ENCODE data around the gene PLA2G4A.
A peak's percentile ranks its signal among the peaks of the same experiment; 100 is the strongest.

PLA2G4A gene

DNA sequence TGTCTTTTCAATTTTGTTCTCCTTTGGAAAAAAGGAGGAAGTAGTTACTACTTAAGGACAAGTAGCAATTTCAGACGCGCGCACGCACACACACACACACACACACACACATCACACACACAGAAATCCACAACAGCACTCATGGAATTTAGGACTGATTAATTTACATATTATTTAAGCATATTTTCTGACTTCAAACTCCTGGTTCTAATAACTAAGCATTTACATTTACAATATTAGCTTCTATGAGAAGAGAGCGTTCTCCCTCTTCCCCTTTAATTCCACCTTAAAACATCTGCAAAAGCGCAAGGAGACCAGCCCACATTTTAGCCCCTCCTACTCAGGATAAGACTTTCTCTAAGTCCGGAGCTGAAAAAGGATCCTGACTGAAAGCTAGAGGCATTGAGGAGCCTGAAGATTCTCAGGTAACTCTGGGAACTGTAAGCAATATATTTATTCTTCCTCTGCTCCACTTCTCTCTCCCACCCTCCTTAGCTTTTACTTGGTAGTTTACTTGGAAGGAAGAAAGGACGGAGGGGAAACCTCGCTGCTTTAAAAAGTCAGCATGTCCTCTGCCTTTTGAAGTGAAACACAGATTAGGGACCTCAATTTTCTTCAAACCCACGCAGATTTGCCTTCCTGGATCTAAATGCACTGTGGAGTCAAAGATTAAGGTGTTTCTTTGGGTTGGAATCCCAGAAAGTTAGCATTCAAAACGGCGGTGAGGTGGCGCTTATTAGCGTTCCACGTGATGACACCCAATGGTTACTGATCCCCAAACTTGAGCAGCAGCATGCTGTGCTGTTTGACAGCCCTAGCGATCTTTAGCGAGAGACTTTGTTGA is at the start of gene PLA2G4A:
Gene PLA2G4A (plus strand): TSS at position 339 of the 844 bp plus-strand sequence. CDS start 25,406 bp downstream, outside the sequence.
- DNase-seq: peak; percentile 36

DNA sequence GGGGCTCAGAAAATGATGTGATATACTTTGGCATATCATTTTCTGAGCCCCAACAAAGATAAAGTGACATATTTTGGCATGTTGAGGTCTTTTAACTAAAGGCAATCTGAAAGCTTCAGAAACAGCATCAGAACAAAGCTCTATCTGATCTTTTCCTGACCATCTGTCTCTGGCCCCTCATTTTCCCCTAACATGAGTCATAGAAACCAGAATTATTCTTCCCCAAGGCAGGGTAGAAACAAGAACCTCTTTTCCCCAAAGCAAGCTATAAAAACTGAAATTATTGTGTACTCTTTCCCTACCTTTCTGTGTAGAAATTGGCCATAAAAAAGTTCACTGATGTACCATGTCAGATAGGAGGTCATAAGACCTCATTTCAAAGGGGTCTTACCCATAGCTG is 48.7 kb upstream of the PLA2G4A start:
- DNase-seq: no peak

DNA sequence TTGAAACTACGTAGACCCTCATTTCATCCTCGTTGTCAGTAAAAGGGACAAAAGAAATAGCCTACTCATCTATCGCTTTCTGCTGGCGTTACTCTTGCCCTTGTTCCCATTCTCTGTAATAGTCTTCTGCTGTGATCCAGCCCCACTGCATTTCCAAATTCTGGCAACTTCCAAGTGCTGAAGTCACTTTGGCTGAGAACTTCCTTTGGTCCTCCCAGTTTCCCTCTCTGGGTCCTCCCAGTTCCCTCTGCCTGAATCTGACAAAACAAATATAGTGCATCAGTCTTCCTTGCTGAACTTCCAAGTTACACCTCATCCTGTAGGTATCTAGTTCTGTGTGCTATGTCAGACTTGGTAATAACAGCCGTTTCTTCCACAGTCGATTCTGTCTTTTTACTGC is 47.0 kb upstream of the PLA2G4A start:
- DNase-seq: no peak

DNA sequence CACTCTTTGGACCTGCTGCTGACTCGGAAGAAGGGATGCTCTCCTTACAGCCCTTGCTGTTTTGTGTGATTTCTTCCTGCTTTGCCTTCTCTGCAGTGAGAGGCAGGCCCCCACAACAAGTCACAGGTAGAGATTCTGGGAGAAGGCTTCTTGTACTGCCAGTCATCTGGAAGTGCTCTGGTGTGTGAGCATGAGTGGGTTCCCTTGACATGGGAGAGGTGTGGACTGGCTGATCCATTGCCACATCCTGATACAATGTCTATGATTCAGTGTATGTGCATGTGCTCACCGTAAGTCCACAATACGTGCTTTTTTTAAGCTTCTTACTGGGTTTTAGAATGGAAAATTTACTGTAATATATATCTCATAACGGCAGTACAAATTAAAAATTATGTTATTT is 46.0 kb upstream of the PLA2G4A start:
- DNase-seq: no peak

DNA sequence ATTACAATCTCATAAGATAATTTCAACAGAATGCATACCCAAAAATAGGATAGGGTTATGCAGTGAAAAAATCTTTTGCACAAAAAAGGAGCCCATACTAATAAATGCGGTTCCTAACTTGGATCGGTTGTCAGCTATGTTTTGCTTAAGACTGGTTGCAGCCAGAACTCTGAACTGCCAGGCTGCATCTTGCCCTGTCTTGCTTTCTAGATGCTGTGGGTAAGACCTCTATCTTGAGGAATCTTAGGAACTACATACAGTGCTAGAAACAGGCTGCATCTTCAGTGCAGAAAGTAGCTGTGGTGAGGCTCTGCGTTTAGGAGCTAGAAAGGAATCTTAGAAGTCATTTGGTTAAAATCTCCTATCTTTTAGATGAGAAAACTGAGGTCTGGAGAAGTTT is 45.6 kb upstream of the PLA2G4A start:
- DNase-seq: no peak

DNA sequence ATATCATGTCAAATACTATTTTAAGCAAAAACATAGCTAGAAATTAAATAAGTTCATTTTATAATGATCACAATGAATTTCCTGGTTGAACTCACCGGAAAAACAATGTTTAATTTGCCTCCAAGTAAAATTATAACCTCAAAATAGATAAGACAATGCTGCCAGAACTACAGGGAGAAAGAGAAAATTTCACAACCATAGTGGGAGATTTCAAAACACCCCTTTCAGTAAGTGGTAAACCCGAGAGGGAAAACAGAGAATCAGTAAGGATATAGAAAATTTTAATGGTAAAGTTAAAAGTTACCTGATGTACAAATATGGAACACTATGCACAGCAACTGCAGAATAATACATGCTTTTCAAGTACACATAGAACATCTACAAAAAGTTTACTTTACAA is 43.2 kb upstream of the PLA2G4A start:
- DNase-seq: no peak

DNA sequence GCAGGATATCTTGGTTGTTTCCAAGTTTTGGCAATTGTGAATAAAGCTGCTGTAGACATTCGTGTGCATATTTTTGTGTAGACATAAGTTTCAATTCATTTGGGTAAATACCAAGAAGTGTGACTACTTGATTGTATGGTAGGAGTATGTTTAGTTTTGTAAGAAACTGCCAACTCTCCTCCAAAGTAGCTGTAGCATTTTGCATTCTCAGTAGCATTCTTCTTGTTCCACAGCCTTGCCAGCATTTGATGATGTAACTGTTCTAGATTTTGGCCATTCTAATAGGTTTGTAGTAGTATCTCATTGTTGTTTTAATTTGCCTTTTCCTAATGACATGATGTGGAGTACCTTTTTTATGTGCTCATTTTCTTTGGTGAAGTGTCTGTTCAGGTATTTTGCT is 38.6 kb upstream of the PLA2G4A start:
- DNase-seq: no peak

DNA sequence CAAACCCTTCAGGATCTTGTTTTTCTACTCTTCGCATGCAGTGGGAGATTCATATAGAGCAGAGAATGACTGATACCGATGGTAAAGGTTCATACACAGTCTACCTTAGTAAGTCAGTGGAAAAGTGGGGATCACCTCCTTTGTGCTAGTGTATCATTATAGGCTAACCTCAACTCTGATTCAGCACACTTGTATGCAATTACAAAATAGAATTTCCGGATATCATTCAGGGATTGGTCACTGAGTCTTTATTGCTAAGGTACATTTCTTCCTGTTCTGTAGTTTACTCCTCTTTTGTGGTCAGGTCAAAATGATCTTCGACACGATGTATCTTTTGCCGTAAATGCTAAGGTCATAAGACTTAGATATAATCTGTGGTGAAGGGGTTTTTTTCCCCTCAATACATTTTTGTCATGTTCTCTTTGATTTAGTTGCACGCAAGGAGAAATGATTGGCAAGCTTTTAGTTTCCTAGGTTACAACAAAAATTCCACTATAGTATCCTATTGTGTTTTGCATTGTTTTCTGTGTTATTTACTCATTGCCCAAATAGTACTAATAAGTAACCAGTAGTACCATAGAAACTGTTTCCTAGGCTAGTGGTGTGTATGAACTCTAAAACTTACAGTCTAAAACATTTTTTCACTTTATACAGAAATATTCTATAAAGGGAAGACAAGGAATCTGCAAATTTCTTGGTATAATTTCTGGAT is 35.7 kb upstream of the PLA2G4A start:
- DNase-seq: no peak

DNA sequence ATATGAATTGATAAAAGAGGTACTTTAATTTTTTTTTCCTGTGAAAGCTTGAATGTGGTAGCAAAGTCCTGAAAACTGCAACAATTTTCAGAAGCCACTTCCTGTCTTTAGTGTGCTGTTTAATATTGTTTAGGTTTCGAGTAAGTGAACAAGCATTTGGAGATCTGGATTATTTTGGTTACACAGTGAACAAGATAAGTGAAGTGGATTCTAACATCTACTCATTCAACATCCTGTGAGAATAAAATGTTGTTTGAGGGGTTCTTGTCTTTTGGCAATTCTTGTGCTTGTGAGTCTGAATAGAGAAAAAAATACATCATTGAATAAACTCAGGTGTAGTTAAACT is 35.2 kb upstream of the PLA2G4A start:
- no peak for DNase-seq

DNA sequence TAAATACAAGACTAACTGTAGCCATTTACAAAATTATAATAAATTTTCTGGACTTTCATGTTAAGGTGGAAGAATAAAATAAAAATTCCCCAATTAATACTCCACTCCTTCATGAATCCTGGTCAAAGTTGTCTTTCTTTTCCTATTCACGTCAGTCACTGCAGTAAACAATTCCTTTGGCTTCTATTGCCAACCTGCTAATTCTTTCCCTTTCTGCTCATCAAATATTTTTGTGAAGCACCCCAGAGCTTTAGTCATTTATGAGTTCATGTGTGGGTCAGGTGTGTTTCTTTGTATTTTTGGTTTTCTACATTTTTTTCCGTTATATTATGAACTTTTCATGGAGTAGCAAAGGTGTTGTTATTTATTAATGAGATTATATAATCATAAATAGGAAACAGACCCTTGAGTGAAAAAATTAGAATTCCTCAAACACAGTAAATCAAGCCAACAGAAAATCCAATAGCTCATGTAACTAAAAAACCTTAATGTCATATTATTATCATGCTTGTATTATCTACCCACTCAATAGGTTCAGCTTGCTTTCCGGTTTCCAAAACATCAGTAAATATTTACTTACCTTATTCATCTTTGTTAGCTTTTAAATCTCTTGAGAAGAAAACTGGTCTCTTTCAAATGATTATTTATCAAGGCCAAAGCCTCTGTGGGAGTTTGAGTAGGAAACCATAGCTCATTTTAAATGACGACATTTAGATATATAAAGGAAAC is 29.6 kb upstream of the PLA2G4A start:
- no peak for DNase-seq

DNA sequence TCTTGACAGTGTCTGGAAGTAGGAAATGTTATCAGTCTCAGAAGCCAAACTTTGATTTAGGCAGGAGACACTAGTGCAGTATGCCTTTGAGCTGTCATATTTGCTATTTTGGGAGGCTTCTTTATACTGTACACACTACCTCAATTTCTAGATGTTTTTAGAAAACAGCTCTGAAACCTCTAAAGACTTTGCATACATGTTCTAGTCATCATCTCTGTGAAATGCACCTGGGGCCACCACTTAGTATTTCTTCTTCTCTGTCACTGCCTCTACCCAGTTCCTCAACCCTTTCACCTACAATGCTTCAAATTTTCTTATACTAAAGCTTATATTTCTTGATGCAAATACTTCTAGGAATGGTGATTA is 29.1 kb upstream of the PLA2G4A start:
- no peak for DNase-seq

DNA sequence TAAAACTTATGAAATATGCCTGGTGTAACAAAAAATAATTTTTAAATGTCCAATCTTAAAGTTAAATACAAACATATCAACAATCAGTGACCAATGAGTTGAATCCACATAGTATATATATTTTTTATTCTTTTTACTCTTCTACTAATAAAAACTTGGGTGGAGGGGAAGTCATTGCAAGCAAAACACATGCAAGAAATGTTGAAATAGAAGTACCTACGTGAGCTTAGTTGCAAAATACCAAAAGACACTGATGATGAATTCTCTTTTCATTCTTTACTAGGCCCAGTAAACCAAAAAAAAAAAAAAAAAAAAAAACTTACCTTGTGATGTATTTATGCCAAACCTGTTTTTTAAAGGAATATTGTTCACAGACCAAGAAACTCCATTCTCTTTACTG is 26.4 kb upstream of the PLA2G4A start:
- DNase-seq: no peak

DNA sequence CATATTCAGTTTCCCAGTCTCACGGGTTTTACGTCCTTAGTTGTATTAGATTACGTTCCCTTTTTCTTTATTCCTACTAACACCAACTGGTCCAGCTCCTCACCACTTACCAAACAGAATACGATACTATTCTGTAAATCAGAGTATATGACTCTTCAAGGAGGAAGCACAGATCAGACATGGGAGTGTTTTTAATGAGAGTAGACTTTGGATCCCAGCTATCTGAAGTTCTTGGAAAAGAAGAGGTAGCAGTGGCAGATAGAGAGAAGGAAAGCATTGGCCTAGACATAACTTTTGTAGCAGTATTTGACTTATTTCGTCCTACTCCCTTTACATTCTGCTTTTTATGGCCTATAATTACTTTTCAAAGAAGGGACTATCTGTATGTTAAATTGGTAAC is 24.1 kb upstream of the PLA2G4A start:
- no peak for DNase-seq

DNA sequence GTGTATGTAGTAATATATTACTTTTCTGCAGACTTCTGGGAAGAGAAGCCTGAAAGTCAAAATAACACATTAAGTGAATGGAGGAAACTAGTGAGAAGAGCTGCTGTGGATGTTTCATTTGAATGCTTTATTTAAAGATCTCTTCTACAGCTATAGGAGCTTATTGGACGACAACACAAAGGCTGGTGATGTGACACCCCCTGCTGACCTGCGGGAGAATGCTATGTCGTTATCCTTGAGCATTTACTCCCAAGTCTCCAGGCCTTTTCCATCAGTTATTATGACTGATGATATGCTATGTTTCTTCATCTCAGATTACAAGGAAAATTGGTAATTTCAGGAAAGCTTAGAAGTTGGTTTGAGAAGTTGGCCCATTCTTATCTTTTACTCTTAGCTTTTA is 22.3 kb upstream of the PLA2G4A start:
- no peak for DNase-seq

DNA sequence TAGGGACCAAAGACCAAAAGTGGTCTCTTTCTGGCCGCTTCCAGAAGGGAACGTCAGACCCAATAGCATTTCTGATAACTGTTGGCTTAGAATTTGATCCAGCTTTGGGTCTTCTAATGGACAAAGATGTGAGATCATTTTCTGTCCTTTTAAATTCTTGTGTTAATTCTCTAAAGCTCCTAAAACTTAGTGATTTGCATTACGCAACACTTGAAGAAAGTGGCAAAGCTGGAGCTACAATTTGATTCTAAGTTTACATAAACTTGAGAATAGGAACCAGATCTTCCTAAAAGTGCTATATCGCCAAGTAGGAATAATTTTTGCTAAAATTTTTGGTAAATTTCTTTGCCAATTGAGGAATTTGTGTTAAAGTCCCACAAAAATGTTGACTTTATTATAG is 21.6 kb upstream of the PLA2G4A start:
- DNase-seq: no peak

DNA sequence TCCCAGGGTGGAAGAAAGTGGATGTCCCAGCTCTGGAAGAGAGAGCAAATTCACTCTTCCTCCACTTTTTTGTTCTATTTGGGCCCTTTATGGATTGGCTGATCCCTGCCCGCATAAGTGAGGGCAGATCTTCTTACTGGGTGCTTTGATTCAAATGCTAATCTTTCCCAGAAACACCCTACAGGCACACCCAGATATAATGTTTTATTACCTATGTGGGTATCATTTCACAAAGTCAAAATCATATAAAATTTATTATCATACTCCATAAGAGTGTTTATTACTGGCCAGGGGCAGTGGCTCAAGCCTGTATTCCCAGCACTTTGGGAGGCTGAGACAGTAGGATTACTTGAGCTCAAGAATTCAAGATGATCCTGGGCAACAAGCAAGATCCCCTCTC is 16.9 kb upstream of the PLA2G4A start:
- DNase-seq: no peak

DNA sequence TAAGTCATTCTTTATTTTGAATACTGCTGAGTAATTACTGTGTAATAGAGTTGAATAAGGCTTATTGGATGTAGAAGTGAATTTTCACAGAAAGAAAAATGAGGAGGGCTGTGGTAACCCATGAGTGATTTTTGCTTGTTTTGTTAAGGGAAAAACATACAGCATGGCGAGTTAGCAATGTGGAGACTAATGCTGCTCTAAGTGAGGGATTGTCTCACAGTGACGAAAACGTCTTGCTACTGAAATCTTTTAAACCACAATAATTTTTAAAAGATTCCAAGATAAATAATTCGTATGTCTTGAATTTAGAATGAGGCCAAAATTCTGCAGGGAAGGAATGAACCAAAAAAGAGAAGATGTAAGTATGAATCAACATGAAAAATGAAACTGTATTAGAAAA is 16.2 kb upstream of the PLA2G4A start:
- no peak for DNase-seq

DNA sequence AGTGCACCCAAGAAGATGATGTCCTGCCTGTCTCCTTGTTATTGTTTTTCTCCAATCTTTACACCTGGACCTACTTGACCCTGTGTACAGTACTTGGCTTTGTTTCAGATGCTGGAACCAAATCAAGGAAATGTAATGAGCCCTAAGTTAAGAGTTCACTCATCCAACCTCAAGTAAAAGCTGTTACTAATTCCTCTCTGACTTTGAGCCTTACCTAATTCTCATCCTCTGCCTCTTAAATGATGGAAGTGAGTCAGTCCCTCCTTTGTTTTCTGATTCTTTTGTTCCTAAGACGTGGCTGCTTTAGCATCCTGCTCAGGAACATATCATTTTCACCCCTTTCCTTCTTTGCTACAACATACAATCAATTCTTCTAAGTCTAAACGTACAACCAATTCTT is 15.3 kb upstream of the PLA2G4A start:
- no peak for DNase-seq

DNA sequence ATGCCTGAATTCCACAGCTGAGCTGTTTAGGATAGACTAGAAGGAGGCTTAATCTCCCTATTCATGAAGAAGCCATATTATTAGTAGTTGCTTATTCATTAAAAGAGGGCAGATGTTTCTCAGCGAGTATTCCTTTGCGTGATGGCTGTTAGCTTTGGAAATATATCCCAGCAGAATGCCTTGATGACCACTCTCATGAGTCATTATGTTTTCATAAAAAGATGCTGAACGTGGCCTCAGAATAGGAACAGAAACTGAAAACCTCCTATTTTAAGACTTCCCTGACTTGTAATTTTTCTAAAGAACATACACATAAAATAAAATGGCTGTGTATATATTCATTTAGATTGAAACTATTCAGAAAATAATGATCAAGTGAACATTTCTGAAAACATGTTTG is 9.6 kb upstream of the PLA2G4A start:
- DNase-seq: no peak

DNA sequence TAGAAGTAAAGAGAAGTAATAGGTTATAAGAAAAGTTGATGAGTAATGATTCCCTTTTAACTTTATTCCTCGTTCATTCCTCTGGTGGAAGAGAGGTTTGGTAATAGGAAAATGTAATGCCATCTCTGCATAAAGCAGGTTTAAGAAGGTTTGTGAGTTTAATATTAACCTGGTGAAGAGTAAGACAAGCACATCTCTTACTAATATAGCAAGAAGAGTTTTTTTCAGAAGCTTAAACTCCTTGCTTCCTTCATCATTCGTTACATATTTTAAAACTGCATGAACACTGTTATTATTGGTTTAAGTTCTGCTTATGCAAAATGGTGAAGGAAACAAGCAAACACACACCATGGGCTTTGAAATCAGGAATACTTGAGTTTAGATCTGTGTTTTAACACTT is 9.2 kb upstream of the PLA2G4A start:
- DNase-seq: no peak

DNA sequence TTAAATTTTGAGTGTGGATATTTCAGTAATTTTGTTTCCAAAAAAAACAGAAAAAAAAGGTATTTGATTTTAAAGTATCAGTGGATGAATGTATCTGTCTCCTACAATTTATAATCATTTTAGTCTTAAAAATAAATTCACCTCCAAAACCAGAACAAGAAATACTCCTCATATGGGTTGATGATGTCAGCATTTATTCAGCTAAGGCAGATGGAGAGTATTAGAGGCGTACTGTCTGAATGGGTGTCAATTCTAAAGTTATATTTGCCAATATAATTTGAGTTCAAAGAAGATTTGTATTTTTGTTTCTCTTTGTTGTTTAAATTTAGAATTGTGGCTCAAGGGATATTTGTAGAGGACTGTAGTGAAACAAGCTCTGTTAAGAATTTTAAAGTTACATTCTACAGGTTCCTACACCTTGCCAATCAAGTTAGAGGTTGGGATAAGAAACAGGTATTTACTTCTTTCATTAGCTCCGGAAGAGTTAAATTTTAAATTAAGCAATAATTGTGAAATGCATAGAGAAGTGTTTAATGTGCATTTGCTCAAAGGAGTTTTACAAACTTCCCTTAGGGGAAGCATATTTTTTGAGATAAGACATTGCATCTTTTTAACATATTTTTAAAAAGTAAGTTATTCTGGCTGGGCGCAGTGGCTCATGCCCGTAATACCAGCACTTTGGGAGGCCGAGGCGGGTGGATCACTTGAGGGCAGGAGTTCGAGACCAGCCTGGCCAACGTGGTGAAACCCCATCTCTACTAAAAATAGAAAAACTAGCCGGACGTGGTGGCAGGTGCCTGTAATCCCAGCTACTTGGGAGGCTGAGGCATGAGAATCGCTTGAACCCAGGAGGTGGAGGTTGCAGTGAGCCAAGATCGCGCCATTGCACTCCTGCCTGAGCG is 1.2 kb downstream of the PLA2G4A start:
- DNase-seq: no peak

DNA sequence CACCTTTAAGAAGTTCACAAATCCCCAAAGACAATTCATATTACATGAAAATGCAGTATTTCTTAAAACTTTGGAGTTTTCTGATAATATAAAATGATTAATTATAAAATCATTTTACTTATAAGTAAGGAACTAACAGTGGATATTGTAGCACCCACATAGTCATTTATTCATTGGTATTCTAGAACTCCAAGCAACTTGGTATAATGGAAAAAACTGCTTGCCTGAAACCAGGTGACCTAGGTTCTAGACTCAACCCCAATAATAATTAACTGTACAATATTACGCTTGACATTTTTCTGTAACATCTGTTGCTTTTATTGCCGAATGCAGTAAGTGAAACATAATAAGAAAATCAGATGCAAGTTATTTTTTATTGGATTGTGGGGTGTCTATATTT is 2.4 kb downstream of the PLA2G4A start:
- DNase-seq: no peak

DNA sequence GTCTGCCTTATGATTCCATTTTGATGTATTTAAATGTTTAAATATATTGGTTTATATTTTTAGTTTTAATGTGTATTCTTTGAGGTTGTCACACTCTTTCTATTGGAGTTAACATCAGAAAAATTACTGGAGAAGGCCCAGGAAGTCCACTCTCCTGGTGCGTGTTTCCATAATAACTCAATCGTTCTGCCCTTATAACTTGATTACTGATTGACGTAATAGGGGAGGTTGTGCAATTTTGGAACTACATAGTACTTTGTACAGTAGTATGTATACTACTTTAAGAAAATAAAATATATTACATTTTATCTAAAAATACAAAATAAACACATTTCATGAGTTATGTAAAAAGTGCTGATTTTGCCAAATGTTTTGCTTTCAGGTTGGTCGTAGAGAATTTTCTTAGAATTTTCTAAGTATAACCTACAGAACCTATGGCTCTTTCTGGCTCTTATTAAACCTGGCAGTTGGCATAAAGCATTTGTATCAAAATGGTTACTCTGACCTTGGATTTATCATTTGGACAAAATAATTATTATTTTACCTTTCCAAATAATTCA is 5.7 kb downstream of the PLA2G4A start:
- DNase-seq: no peak
